HG03139 (cell line): ENCODE results near the gene CYP4V2.

Experiments used
- ATAC-seq: cut with Tn5 transposase; IDR thresholded peaks from one replicate; pipeline ENCODE4 v1.9.1; 2021; ENCODE audit not compliant: unreplicated experiment

The CYP4V2 gene

DNA sequence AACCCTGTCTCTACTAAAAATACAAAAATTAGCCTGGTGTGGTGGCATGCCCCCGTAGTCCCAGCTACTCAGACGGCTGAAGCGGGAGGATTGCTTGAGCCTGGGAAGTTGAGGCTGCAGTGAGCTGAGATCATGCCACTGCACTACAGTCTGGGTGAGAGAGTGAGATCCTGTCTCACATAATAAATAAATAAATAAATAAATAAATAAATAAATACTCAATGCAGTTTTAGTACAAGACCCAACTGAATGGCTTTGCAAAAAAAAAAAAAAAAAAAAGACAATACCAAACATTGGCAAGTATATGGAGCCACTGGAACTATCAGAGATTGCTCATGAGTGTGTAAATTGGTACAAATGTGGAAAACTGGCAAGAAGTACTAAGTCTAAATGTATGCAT, 3.3 kb upstream of the CYP4V2 start:
- ATAC-seq: no peak

DNA sequence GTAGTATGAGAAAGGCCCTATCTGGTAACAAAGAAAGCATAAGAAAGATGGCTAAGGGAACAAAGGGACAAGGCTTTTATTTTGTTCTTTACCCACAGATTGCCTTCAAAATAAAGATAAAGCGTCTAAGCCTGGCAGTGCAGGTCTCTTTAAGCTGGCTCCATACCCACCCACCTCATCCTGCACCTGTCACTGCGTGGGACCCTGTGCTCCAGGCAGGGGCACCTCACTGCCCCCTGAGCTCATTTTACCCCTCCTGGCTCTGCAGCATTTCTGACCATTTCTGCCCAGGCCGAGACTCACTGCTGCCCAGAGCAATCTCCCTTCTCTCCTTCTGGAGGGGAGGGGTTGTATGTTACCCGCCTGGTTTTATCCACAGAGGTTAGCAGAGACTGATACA, 1.7 kb upstream of the CYP4V2 start:
- ATAC-seq: no peak

DNA sequence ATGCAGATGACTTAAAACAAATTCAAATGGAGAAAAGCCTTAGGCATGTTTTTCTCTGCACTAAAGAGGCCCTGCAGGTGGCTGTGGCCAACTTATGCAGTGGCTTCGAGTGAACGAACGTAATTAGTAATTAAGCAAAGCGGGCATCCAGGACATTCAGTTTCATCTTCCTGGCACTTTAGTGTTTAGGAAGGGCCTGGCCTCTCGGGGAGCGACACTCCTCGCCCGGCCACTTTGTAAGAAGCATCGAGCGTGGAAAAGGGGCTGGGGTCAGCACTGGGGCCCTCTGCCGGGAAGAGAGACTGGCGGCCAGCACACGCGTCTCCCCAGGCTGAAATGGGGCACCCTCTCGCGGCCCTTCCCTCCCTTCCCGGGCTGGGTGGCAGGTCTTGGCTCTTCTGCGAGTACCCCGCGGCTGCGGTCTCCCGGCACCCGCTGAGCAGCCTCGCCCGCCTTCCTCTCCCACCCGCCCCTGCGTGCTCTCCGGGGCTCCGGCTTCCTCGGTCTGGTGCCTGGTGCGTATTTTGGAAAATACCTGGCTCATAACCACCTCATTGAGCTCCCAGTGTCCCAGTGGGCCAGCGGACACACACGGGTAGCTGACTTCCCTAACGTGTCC, 677 bp upstream of the CYP4V2 start:
- ATAC-seq: peak; percentile 24

DNA sequence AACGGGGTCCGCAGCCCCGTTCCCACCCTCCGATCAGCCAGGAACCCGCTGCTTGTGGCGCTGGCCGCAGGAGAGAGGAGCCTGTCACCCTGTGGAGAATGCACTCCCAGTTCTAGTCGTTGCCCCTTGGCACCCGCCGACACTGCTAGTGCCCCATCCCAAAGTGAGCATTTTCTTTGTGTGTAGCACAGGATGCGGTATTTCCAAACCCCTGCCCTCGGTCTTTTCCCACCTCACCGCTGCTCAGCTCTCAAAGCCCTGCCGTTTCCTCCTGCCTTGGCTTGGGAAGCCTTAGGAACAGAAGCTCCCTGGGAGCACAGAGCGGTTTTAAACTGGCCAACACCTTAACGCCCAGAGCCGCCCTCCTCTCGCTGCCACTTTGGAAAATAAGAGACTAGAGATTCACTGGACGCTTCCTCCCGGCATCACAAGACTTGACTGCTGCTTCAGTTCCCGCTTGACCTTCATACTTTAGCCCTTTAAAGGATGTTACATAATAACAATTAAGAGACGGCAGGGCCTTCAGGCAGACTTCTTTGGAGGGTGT, 772 bp downstream of the CYP4V2 start:
- ATAC-seq: peak; percentile 8

DNA sequence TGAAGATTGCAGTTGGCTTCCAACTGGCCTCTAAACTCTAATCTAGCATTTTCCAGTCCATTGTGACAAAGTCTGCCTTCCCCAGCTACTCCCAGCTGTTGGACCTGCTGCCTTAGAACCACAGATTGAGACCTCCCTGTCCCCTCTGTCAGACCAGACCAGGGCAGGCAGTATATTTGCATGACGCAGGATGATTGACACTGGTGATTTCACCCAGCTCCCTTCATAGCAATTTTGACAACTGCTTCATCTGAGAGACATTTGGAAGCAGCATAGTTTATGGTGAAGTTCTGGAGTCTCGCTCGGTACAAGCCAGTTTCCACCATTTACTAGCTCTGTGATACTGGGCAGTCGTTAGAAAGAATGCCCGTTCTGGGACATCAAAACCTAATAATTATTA, 2.5 kb downstream of the CYP4V2 start:
- no peak for ATAC-seq

DNA sequence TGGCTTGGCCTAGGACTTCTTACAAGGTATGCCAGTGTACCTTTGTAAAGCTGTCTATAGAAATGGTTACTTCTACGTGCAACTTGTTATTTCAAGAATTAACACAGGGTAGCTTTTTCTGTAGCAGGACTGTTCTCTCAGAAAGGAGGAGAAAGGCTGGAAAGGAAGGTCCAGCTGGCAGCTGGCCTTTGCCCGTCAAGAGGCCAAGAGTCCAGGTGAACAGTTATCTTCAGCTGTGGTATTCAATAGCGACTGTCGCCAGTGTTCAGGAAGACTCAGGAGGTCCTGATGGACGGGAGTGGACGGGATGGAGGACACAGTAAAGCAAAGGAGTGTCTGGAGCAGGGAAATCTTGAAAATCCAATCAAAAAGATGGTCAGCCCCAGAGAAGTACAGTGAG, 4.7 kb downstream of the CYP4V2 start:
- ATAC-seq: no peak

DNA sequence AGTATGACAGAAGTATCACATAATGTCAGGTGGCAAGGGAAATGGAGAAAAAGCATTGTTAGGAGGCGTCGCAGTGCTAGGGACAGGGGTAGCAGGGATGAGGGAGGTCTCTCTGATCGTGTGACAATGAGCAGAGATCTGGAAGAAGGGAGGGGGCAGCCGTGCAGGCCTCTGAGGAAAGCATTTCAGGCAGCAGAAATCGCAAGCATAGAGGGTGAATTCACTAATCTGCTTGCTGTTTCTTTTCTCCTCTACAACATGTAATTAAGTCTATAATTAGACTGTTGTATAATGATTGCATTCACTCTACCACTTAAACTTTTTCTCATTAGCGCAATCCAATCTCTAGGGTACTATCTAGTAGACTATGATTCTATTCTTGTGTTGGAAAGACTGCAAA, 9.1 kb downstream of the CYP4V2 start:
- ATAC-seq: no peak

- ATAC-seq: no peak
Measured at GRCh38 chr4:186201010-186201409, 9.6 kb downstream of the CYP4V2 start.

DNA sequence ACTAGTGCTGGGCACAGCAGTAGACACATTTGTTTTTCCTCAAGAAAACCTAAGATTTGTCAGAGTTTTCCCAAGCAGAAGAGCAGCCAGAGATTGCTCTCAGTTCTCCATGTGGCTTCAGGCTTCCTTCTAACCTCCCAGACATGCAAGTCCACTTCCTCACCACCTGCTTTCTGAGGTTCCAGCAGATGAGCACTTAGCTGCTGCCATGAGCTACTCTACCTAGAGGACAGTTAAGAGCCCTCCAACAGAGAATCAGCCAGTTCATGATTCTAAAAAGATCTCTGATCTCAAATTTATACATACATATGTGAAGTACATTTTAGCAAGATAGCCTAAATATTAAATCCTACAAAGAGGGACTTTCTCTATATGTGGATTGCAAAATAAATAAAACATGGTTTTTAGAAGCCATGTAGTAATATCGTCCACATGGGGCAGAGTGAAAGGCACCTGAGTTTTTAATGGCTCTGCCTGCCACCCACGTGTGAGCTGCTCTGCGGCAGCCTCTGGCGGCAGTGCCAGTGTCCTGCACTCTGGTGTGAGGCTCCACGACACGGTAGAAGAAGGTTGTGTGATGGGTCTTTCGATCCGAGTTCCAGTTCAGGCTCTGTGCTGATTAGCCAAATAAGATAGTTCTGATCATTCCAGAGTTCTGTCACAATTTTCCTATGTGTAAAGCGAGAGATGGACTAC, 10.3 kb downstream of the CYP4V2 start:
- peak; percentile 89 for ATAC-seq

- no peak for ATAC-seq
Measured at GRCh38 chr4:186202490-186203140, 11.2 kb downstream of the CYP4V2 start.

DNA sequence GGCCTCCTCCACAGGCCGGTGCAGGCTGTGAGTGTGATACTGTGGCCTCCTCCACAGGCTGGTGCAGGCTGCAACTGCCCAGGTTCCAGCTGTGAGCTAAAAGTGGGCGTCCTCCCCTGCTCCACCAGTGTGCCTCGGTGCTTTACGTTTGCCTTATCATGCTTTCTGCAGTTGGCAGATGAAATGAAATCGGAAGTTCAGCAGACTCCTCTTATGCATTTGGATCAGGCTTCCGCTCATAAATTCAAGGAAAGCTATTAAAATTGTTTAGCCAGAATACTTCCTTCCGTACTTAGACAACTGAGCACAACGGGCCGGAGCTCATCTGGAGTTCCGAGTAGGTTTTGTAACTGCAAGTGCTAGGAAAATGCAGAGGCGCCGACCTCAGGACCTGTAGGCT, 12.0 kb downstream of the CYP4V2 start:
- no peak for ATAC-seq

DNA sequence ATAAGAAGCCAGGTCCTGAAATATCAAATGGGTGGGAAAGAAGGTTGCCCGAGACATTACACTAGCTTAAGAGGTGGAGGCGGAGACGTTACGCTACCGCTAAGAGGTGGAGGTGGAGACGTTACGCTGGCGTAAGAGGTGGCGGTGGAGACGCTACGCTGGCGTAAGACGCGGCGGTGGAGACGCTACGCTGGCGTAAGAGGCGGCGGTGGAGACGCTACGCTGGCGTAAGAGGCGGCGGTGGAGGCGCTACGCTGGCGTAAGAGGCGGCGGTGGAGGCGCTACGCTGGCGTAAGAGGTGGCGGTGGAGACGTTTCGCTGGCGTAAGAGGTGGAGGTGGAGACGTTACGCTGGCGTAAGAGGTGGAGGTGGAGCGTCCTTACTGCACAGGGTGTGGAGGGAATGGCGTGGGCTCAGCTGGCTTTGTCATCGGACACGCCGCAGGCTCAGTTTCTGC, 12.8 kb downstream of the CYP4V2 start:
- peak; percentile 56 for ATAC-seq

DNA sequence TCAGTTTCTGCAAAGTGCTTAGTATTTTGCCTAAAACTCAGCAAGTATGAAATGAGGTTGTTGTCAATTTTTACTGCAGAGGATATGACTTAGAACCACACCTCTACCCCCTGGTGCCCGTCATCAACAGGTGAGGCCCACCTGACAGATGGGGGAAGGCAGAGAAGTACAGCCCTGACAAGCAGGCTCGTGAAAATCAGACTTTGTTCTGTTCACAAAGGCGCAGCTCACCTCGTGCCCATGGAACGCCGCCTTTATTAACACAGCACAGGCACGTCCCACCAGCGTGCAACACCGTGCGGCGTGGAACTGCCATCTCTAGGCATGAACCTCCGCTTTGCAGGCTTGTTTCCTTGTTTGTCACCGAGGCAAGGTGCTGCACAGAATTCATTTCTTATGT, 13.3 kb downstream of the CYP4V2 start:
- no peak for ATAC-seq

- ATAC-seq: no peak
Measured at GRCh38 chr4:186205156-186205555, 13.8 kb downstream of the CYP4V2 start.

GRCh38 chr4:186216465-186217024, 25.2 kb downstream of the CYP4V2 start:
- no peak for ATAC-seq

- ATAC-seq: no peak
Measured at GRCh38 chr4:186217733-186218293, 26.4 kb downstream of the CYP4V2 start.

GRCh38 chr4:186221624-186222023, 30.3 kb downstream of the CYP4V2 start:
- ATAC-seq: no peak

GRCh38 chr4:186225848-186226247, 34.5 kb downstream of the CYP4V2 start:
- no peak for ATAC-seq

GRCh38 chr4:186226521-186227189, 35.3 kb downstream of the CYP4V2 start:
- ATAC-seq: no peak

- ATAC-seq: no peak
Measured at GRCh38 chr4:186227221-186227620, 35.9 kb downstream of the CYP4V2 start, which contains the start of gene KLKB1. TSS of gene KLKB1 (plus strand) at chr4:186227507. CDS start at chr4:186228196, 689 bp downstream.
